ENCODE results near the gene EPAS1.

EPAS1 gene

DNA sequence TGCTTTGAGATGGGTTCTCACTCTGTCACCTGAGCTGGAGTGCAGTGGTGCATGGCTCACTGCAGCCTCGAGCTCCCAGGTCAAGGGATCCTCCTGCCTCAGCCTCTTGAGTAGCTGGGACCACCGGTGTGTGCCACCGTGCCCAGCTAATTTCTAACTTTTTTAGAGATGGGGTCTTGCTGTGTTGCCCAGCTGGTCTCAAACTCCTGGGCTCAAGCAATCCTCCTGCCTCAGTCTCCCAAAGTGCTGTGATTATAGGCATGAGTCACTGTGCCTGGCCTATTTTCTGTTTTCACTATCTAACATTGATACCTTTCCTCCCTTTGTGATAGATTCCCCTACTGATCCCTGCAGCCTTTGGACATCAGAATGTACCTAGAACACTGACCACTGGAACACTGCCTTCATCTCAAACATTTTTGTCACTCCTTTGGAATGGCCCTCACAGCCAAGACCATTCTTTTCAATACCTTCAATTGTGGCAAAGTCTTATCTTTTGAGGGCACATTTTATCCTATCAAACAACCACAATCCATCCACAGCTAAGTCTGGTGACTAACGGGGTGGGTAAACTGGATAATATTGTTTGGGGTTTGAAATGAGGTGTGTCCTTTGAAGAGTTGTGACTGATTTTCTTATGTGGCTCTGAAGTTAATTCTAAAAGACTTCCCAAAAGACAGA is 43.7 kb downstream of the EPAS1 start:
- no peak for DNase-seq

DNA sequence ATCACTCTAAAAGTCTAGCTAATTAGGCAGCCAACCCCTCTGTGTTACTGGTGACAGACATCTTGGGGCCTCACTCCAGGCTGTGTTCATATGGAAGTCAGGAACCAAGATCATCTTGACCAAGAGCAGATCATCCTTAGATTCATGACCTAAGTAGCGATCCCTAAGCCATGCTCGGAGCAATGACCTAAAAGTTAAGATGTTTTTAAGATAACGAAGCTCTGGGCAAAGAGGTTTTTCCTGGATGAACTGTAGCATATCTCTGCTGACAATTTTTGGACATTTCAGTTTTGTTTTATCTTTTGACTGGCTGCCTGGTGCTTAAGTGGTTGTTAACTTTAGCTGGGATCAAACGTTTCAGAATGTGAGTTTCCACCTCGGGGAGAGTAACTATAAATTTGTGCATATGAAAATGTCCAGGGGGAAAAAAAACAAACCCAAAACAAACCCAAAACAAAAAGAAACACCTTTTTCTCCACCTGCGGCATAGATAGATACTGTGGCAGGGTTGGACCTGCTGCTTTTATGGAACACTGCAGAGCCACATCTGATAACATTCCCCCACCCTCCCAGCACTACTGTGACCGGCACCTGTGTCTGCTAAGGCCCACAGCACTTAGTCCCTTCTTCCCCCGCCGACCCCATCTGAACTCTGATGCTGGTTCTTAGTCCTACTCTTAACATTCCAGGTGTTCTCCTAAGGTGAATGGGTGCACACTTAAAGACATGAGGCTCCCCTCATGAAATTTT is 45.5 kb downstream of the EPAS1 start:
- DNase-seq, result no peak

- DNase-seq, result no peak
Measured at GRCh38 chr2:46344706-46345105, 47.5 kb downstream of the EPAS1 start.

DNA sequence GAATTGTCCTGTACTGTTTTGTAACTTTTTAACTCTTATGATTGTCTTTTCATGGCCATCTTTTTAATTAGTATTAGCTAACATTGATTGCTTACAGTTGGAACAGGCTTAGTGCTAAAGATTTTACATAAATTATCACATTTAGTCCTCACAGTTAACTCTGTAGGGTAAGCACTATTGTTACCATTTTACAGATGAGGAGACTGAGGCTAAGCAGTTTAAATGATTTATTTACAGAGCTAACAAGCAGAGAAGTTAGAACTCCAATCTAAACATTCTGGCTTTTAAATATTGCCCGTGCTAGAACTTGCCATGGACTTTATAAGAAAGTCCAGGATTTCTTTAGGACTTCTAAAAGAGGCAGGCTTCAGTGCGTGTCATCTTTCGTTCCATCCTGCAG is 48.6 kb downstream of the EPAS1 start:
- no peak for DNase-seq

GRCh38 chr2:46346719-46347118 is 49.5 kb downstream of the EPAS1 start:
- DNase-seq, result no peak

DNA sequence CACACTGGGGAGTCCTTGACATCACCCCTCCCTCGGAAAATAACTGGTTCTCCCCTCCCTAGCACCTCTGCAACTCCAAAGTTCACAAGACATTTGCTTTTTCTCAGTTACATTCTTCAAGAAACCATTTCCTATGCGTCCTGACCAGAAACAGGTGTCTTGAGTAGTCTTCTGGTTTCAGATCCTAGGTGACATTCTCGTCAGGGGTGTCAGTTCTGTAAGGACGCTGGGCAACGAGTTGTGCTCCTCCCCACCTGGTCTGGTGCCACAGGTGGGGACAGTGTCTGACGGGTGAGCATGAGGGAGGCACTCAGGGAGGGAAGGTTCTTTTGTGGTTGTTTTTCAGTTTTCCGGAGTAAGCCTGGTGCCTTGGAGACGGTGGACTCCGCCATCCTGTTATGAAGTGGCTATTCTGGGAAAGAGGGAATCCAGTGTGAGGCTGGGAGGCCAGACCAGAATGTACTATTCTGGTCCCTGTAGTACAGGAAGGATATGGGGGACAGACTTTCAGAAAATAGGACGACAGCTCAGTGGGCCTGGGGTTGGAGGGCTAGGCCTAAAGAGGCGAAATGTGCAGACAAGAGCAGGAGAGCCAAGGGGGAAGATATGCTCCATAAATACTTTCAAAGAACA is 50.6 kb downstream of the EPAS1 start:
- no peak for DNase-seq

DNA sequence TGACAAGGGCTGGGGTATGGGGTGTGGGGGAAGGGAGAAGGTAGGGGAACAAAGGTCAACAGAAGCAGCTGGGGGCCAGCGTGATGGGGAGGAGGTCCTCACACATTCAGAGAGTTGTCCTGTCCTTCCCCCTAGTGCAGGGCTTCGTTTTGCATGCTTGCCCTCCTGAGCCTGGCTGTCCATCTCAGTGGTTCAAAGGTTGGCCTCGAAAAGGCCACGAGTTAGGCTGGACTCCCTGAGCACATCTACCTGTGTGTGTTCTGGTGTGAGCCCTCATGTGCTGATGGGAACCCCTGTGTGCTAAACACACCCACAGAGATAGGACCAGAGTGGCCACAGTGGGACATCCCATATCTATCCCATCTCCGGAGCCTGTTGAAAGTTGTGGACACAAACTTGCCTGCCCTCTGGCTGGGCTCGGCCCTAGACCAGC is 51.9 kb downstream of the EPAS1 start:
- no peak for DNase-seq

DNA sequence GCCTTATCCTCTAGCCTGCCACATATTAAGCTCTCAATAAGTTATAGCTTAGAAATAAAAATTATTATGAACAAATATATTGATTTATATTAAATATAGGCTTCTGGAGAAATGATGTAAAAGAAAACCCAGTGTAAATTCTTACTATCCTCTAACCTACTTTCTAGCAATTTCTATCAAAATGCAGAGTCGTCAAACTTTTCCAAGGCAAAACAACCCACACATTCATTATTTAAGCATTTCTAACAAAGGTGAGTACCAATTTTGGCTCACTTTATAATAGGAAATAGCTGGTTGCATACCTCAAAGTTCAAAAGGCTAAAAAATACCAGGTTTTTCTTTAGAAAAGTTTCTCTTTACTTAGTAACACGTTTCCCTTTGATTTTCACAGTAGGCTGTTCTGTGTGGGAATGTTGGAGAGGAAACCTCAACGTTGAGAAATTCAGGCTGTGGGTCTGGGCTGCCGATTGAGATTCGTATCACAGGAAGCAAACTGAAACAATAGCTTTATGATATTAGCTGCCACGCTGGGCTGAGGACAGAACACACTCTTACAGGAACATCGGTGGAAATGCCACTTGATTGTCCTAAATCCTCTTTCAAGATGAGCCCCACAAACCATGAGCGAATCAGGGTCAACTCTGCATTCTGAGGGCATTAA is 53.0 kb downstream of the EPAS1 start:
- DNase-seq, result no peak

GRCh38 chr2:46351098-46351749 is 54.0 kb downstream of the EPAS1 start:
- DNase-seq, result no peak

GRCh38 chr2:46351750-46352138 is 54.5 kb downstream of the EPAS1 start:
- DNase-seq, result no peak

GRCh38 chr2:46352621-46353020 is 55.4 kb downstream of the EPAS1 start:
- no peak for DNase-seq

- DNase-seq, result no peak
Measured at GRCh38 chr2:46353509-46353908, 56.3 kb downstream of the EPAS1 start.

- no peak for DNase-seq
Measured at GRCh38 chr2:46355756-46356155, 58.5 kb downstream of the EPAS1 start.

GRCh38 chr2:46356991-46357390 is 59.8 kb downstream of the EPAS1 start:
- DNase-seq, result no peak

DNA sequence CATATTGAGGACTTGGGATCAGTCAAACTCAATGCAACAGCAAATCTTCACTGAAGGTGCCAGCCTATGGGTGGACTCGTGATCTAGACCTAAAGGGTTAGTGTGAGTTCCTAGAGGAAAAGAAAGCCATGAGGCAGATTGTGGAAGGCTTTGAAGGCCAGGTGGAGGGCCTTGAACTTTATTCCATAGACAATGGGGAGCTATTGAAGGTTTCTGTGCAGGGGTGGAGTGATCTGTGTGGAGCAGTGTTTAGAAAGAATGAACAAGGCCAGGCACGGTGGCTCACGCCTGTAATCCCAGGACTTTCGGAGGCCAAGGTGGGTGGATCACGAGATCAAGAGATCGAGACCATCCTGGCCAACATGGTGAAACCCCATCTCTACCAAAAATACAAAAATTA is 61.5 kb downstream of the EPAS1 start:
- no peak for DNase-seq

DNA sequence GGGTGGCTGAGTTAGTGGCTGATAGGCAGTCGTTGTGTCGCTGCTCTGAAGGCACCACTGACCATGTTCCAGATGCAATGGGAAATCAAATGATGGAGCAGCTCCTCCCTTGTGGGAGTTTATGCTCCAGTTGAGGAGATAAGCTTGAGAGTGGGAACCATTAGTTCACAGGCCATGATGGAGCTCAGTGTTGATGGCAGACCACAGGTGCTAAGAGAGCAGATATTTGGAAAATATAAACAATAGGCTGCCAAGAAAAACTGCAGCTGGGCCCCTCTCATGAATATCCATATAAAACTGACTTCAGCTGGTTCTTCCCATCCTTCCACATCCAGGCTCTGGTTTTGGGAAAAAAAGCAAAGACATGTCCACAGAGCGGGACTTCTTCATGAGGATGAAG is 63.1 kb downstream of the EPAS1 start:
- no peak for DNase-seq

- no peak for DNase-seq
Measured at GRCh38 chr2:46361920-46362666, 64.9 kb downstream of the EPAS1 start.

DNA sequence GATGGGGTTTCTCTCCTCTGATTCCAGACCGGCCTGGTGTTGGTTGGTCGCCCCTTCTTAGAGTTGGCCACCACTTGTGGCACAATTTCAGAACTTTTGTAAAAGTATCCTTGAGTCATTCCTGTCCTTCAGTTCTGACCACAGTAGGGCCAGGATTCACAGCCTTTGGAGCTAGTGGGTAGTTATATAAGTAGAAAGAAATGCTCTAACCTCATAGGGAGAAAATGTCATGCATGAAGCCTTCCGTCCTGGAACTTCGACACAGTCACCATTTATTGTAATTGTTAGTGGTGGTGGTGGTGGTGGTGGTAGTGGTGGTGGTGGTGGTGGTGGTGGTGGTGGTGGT is 65.4 kb downstream of the EPAS1 start:
- no peak for DNase-seq

DNA sequence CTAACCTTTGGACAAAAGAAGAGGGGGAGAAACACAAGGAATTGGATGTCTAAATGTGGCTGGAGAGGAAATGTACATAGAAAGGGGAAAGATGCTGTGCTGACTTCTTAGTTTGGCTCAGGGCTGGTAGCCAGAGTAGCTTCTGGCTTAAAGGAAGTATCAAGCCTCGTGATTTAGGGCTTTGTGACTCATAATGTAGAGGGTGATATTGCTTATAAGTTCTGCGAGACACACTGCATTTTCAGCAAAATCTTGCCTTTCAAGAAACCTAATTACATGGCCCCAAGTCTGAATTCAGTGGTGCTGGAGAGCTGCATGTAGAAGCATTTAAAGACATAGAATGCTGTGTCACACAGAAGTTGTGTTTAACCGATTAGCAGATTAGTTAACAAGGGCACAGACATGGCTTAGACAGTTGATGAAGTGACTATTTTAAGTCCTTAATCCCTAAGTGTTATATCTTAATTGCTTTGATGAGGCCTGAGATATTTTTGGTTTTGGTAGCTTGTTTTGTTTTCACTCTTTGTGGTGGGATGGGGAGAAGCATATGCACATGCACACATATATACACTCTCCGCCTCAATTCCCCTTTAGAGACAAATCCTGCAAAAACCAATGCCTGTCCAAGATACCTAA is 66.4 kb downstream of the EPAS1 start:
- peak; percentile 69 for DNase-seq

- peak; percentile 73 for DNase-seq
Measured at GRCh38 chr2:46364797-46365457, 67.7 kb downstream of the EPAS1 start.

DNA sequence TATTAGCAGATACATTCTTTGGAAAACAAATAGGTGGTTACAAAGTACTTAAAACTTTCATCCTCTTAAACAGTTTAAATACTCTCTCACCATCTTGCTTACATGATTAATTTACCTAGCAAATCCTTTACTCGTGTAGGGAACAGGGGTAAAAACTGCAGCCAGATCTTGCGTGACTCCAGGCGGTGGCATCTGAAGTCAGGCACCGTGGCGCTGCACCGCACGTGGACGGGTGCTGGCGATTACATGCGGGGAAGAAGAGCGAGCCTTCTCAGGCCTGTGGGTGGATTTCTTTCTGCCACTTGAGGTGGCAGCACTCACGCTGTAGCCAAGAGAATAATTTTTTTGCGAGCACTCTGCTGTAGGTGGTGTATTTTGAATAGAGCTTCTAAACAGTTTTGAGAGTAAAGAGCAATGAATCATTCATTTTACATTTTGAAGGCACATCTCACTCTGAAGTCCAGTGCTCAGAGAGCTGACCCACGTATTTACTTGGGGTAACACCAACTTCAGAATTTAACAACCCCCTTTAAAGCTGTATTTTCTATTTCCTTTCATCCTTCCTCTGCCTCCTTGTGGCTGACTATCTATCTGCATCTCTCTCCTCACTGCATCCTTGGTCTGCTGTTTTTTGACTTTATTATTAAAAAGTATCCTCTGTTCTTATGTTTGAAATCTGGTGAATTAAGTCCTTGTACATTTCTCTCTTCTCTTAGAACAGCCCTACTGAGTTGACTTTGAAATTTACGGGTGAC is 68.9 kb downstream of the EPAS1 start:
- peak; percentile 22 for DNase-seq

All from fibroblast of skin of right quadriceps (primary cell).